Adrenal gland (tissue), 12 donors: ENCODE data around the gene DDX51. TPM values are rescaled to one million over a fixed set of nuclear protein-coding genes. Genes with fewer than 3 reads are reported as not detected.

ENCODE experiments used
- DNase-seq, 7 donors: peaks; one replicate each; pipeline ENCODE4 v3.0.0-alpha.2; 2019 to 2020
- H3K27ac ChIP-seq, 5 donors: fragments of 200-600 bp; sonication (generic) in 4 of 5; 1 replicate in 3 of 5; 2 replicates in 2 of 5; pipeline versions ENCODE4 v1.5.1 to v1.8.0; 2016 to 2020; ENCODE audit warnings: mild to moderate bottlenecking in 1 of 5
- H3K27me3 ChIP-seq: fragments of 200-600 bp; 2 replicates; pipeline ENCODE4 v1.8.0; 2021
- H3K36me3 ChIP-seq, 2 donors: fragments of 200-600 bp; replicated peaks in 1 of 2; 1 replicate in 1 of 2; 2 replicates in 1 of 2; pipeline versions ENCODE4 v1.5.1 to v1.8.0; 2018 to 2022
- H3K4me1 ChIP-seq, 2 donors: fragments of 200-600 bp; replicated peaks in 1 of 2; 1 replicate in 1 of 2; 2 replicates in 1 of 2; pipeline versions ENCODE4 v1.5.1 to v1.8.0; 2018 to 2021
- H3K4me3 ChIP-seq, 4 donors: fragments of 200-600 bp; sonication (generic) in 3 of 4; one replicate each; pipeline ENCODE4 v1.5.1; 2016 to 2018
- H3K9me3 ChIP-seq, 3 donors: fragments of 200-600 bp; sonication (generic) in 1 of 3; replicated peaks in 1 of 3; 1 replicate in 2 of 3; 2 replicates in 1 of 3; pipeline versions ENCODE4 v1.5.1 to v1.8.0; 2016 to 2021
- POLR2A ChIP-seq, 2 donors: fragments of 450-650 bp; IDR thresholded peaks; one replicate each; pipeline ENCODE4 v1.6.1; 2017; ENCODE audit warnings: antibody characterized with exemption in 2 of 2, mild to moderate bottlenecking in 2 of 2, moderate library complexity in 1 of 2
- WGBS, 4 donors: extraction: QIAGEN DNeasy Blood & Tissue Kit in 2 of 4; methylation state at CpG; one replicate each; pipeline versions ENCODE4 v1.1.5 to v1.1.7; 2013 to 2017; 5-methylcytosine and 5-hydroxymethylcytosine counted together
- intact Hi-C, 2 donors: fragments of 100-400 bp; cut with DNase I; formaldehyde crosslinking; loops; one replicate each; pipeline versions ENCODE4 v1.14.1 to v1.15.0; 2022 to 2023
- polyA plus RNA-seq, 3 donors: library from polyadenylated mRNA; stranded (reverse); fragments of 200-250 nt in 2 of 3; fragments of 350-450 nt in 1 of 3; fragmentation: Illumina TruSeq in 1 of 3; extraction: RNeasy Lipid Tissue Mini Kit (QIAGEN cat#74804) in 1 of 3; gene quantifications; one replicate each; pipeline ENCODE4 v1.2.3, GENCODE V29; 2013 to 2014
- total RNA-seq, 9 donors: library from RNA; depleted of rRNA in 4 of 9; stranded (reverse); fragments of >200 nt in 4 of 9; fragments of 120-200 nt in 1 of 9; fragmentation: NEBNext Ultra II Directional in 1 of 9; extraction: Animal tissue kit (Norgen Biotek cat#: 25700) in 1 of 9; gene quantifications; one replicate each; pipeline versions ENCODE4 v1.1.0 to v1.2.4, GENCODE V29; 2013 to 2023
- TF ChIP-seq, protein P1 (sequence below), 6 experiments: fragments of 450-650 bp in 4 of 6; fragments of 200-600 bp in 2 of 6; sonication (generic) in 1 of 6; IDR thresholded peaks; 1 replicate in 5 of 6; 2 replicates in 1 of 6; pipeline versions ENCODE4 v1.5.1 to v1.8.0; 2016 to 2021; ENCODE audit warnings: antibody characterized with exemption in 6 of 6, mild to moderate bottlenecking in 2 of 6, moderate library complexity in 1 of 6
- donor health status: healthy with polysubstance abuse.
- donor health status: Bipolar disorder and iron deficiency.
- donor health status: DM: yes; HTN: yes; CAD: no.
- donor health status: DM: no; HTN: no; CAD: no.
- donor health status: DM: no; HTN: no; CAD: no.
- donor health status: DM: yes; HTN: yes; CAD: no.

Gene DDX51
- total and polyA plus RNA-seq, 12 donors: 4.8 to 64.4 (median 14.3) TPM

DNA sequence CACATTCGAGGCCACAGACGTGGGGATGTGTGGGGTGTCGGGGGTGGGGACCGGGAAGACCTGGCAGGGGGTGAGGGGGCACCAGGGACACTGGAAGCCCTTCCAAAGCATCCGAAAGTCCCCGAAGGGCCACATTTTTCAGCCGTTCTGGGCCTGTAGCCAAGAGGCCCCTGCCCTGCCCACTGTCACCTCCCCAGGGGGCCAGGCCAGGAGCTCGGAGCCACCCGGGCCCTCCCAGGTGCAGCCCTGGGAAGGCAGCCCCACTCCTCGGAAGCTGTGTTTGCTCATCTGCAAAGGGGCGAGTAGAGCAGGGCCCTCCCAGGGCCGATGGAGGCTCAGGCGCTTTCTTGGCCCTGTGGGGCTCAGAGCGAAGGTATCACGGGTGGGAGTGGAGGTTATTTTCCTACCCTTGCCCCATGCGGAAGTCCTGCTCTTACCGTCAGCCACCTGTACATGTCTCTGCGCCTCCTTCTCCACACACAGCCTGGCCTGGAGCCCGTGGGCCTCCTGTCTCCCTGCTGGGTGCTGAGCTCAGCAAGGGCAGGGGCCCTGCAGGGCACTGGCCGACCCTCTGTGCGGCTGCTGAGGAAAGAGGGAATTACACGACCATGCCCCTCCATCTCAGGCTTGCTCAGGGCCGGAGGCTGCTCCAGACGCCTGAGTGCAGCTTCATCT is 27.3 kb upstream of the DDX51 start:
- DNase-seq: no peak
- no peaks in the 10 kb centered on the region for H3K36me3 ChIP-seq
- WGBS, 4 donors: 53 to 66% (median 62%) methylated on average over 12 to 24 of the region's 24 CpGs
- H3K9me3 ChIP-seq: no peaks in the 10 kb centered on the region
- H3K4me1 ChIP-seq: no peaks in the 10 kb centered on the region
- H3K4me3 ChIP-seq: no peak overlapping the region
- TF ChIP-seq POLR2A (IDR thresholded peaks at IDR 0.05): no peak
- TF ChIP-seq, protein P1, sequence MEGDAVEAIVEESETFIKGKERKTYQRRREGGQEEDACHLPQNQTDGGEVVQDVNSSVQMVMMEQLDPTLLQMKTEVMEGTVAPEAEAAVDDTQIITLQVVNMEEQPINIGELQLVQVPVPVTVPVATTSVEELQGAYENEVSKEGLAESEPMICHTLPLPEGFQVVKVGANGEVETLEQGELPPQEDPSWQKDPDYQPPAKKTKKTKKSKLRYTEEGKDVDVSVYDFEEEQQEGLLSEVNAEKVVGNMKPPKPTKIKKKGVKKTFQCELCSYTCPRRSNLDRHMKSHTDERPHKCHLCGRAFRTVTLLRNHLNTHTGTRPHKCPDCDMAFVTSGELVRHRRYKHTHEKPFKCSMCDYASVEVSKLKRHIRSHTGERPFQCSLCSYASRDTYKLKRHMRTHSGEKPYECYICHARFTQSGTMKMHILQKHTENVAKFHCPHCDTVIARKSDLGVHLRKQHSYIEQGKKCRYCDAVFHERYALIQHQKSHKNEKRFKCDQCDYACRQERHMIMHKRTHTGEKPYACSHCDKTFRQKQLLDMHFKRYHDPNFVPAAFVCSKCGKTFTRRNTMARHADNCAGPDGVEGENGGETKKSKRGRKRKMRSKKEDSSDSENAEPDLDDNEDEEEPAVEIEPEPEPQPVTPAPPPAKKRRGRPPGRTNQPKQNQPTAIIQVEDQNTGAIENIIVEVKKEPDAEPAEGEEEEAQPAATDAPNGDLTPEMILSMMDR (IDR thresholded peaks at IDR 0.05): no peak
- H3K27ac ChIP-seq: no peak overlapping the region
- intact Hi-C loops: no loop called here
- peaks cover 28% of the 10 kb centered on the region for H3K27me3 ChIP-seq

DNA sequence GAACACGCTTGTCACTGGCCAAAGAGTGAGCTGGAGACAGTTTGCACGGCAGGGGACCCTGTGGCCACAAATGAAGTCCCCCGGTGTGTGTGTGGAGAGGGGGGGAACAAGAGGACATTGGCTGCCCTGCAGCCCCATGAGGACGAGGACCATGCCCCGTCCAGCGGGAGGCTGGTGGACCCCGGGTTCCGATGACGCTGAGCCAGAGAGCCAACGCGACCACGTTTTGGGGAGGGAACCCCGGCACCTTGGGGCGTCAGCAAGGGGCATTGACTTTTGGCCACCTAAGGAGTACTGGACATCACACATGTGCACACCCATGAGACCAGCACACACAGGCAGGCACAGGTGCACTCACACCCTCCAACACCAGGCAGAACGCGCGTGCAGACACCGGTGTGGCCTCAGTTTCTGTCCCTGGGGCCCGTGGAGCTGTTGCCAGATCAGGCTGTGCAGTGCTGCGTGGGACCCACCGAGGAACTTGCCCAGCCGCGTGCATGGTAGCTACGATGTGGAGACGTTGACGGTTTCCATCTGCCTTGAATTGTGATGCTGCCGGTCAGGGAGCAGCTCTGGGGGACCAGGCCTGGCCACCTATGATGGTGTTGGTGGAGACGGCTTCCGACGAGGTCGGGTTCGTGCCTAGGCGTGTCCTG is 26.6 kb upstream of the DDX51 start:
- WGBS, 4 donors: 74 to 82% (median 76%) methylated on average over 18 to 33 of the region's 33 CpGs
- Histone ChIP-seq H3K27me3 (peaks cover 22% of the 10 kb centered on the region), H3K27ac (no peak overlapping the region), H3K9me3 (no peaks in the 10 kb centered on the region), H3K36me3 (no peaks in the 10 kb centered on the region), H3K4me1 (no peaks in the 10 kb centered on the region), H3K4me3 (no peak overlapping the region)
- TF ChIP-seq, protein P1 (IDR thresholded peaks at IDR 0.05): no peak
- no peak for TF ChIP-seq POLR2A (IDR thresholded peaks at IDR 0.05)
- DNase-seq: no peak
- intact Hi-C loops: no loop called here

DNA sequence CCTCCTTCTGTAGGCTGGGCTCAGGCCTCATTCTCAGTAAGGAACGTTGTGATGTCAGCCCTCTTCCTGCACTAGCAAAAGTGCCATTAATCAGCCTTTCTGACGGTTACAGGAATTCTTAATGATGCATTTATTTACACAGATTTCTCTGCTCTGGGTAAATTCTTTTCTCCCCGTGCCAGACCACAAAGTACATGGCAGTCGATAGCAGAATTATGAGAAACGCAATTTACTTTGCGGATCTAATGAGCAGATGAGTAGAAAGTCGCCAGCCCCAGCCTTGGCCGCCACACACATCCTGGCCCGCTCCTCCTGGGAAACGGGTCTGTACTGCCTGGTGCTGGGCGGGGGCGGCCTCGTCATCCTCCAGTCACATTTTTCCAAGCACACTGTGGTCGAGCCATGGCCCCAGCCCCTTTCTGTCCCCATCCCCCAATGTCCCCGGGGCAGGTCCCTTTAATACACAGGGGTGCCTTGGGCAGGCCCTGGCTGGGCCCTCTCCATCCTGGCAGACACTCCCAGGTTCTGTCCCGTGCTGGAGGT is 26.0 kb upstream of the DDX51 start:
- H3K9me3 ChIP-seq: no peaks in the 10 kb centered on the region
- intact Hi-C loops: no loop called here
- TF ChIP-seq, protein P1 (IDR thresholded peaks at IDR 0.05): no peak
- no peak for TF ChIP-seq POLR2A (IDR thresholded peaks at IDR 0.05)
- H3K27me3 ChIP-seq: peaks cover 17% of the 10 kb centered on the region
- no peak for DNase-seq
- no peaks in the 10 kb centered on the region for H3K4me1 ChIP-seq
- H3K36me3 ChIP-seq: no peaks in the 10 kb centered on the region
- H3K27ac ChIP-seq: no peak overlapping the region
- no peak overlapping the region for H3K4me3 ChIP-seq
- WGBS, 4 donors: 26 to 43% (median 37%) methylated on average over 12 to 16 of the region's 16 CpGs

DNA sequence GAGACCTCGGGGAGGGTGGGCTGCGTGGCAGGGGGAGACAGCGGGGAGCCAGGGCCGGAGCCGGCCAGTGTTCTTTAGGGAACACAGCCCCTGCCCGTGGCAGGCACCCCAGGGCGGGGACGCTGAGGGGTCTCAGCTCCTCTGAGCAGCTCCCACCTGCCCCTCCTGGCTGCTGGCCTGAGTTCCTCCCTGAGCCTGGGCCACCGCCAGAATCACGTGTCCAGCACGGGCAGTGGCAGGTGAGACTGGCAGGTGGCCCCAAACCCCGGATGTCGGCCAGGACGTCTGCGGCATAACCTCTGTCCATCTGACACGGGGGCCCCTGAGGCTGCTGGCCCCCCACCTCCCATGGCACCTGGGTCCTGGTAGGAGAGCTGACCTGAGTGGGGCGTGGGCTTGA is 25.3 kb upstream of the DDX51 start:
- H3K9me3 ChIP-seq: no peaks in the 10 kb centered on the region
- no peak for DNase-seq
- intact Hi-C loops: no loop called here
- WGBS, 4 donors: 78 to 79% (median 78%) methylated on average over 13 to 17 of the region's 17 CpGs; no CpG with 5 or more reads in 1 of the 4 donors
- H3K27ac ChIP-seq: no peak overlapping the region
- no peaks in the 10 kb centered on the region for H3K36me3 ChIP-seq
- no peaks in the 10 kb centered on the region for H3K4me1 ChIP-seq
- peaks cover 14% of the 10 kb centered on the region for H3K27me3 ChIP-seq
- H3K4me3 ChIP-seq: no peak overlapping the region
- TF ChIP-seq POLR2A (IDR thresholded peaks at IDR 0.05): no peak
- TF ChIP-seq, protein P1 (IDR thresholded peaks at IDR 0.05): no peak
